A673 (cell line): ENCODE data around the gene PTBP1.

Source experiments
- CTCF ChIP-seq: fragments of 300-800, 200-600 bp; sonication (generic); conservative IDR thresholded peaks from 2 replicates; pipeline ENCODE4 v1.5.1; 2017; ENCODE audit warnings: low read depth, mild to moderate bottlenecking, antibody characterized with exemption, low read length, moderate library complexity, mixed read lengths
- EZH2 ChIP-seq: fragments of 200-600 bp; sonication (generic); IDR thresholded peaks from 2 replicates; pipeline ENCODE4 v1.6.1; 2017; ENCODE audit warnings: borderline replicate concordance, low read depth, mild to moderate bottlenecking, mixed read lengths, antibody characterized with exemption, low read length; ENCODE audit not compliant: poor library complexity, severe bottlenecking

- TF ChIP-seq CTCF (no peak), EZH2 (no peak)
Measured at GRCh38 chr19:823565-824121, 26.4 kb downstream of the PTBP1 start.
